ENCODE measurements around the gene SMOC1. TPM values are rescaled to one million over a fixed set of nuclear protein-coding genes. Genes with fewer than 3 reads are reported as not detected.

The SMOC1 gene
- total and polyA plus RNA-seq, 7 donors, result 3.2 to 10.6 (median 6.2) TPM

GRCh38 chr14:69948351-69948750, 69.1 kb downstream of the SMOC1 start:
- H3K4me3 ChIP-seq, result no peak overlapping the region
- DNase-seq, result no peak
- H3K4me1 ChIP-seq, result peaks cover 11% of the 10 kb centered on the region
- H3K27me3 ChIP-seq (ENCODE audit: insufficient read depth in 3 of 3, low read length in 2 of 3), result peaks cover 0 to 3% (median 0%) of the 10 kb centered on the region in 3 donors
- H3K9me3 ChIP-seq, result peaks cover 10% of the 10 kb centered on the region
- intact Hi-C loops (cut with DNase I), result no loop called here
- no peak for ATAC-seq
- WGBS, 3 donors, result 46 to 54% (median 50%) methylated on average over 3 of the region's 3 CpGs
- H3K27ac ChIP-seq, result no peak overlapping the region
- no peak for TF ChIP-seq CTCF (IDR thresholded peaks at IDR 0.05)
- H3K36me3 ChIP-seq (ENCODE audit: insufficient read depth in 1 of 2, low read depth in 1 of 2), result no peaks in the 10 kb centered on the region

GRCh38 chr14:69951263-69951662, 72.0 kb downstream of the SMOC1 start:
- no peak overlapping the region for H3K4me3 ChIP-seq
- no peaks in the 10 kb centered on the region for H3K27me3 ChIP-seq (ENCODE audit: insufficient read depth in 3 of 3, low read length in 2 of 3)
- H3K4me1 ChIP-seq, result peaks cover 11% of the 10 kb centered on the region
- intact Hi-C loops (cut with DNase I), result no loop called here
- no peaks in the 10 kb centered on the region for H3K9me3 ChIP-seq
- H3K36me3 ChIP-seq (ENCODE audit: insufficient read depth in 1 of 2, low read depth in 1 of 2), result no peaks in the 10 kb centered on the region
- no peak for DNase-seq
- TF ChIP-seq CTCF (IDR thresholded peaks at IDR 0.05), result no peak
- WGBS, 3 donors, result 86 to 89% (median 88%) methylated on average over 3 of the region's 3 CpGs
- no peak overlapping the region for H3K27ac ChIP-seq
- no peak for ATAC-seq

- peaks cover 11% of the 10 kb centered on the region for H3K4me1 ChIP-seq
- H3K36me3 ChIP-seq (ENCODE audit: insufficient read depth in 1 of 2, low read depth in 1 of 2), result no peaks in the 10 kb centered on the region
- no peaks in the 10 kb centered on the region for H3K9me3 ChIP-seq
- ATAC-seq (no peak), DNase-seq (no peak)
- intact Hi-C loops (cut with DNase I), result no loop called here
- no peaks in the 10 kb centered on the region for H3K27me3 ChIP-seq (ENCODE audit: insufficient read depth in 3 of 3, low read length in 2 of 3)
- no peak overlapping the region for H3K4me3 ChIP-seq
- H3K27ac ChIP-seq, result no peak overlapping the region
- WGBS, 3 donors, result 89 to 96% (median 90%) methylated on average over 9 of the region's 9 CpGs
- TF ChIP-seq CTCF (IDR thresholded peaks at IDR 0.05), result no peak
Measured at GRCh38 chr14:69951935-69952334, 72.7 kb downstream of the SMOC1 start.

GRCh38 chr14:69953266-69953915, 74.2 kb downstream of the SMOC1 start:
- Histone ChIP-seq H3K27me3 (ENCODE audit: insufficient read depth in 3 of 3, low read length in 2 of 3) (no peaks in the 10 kb centered on the region), H3K36me3 (ENCODE audit: insufficient read depth in 1 of 2, low read depth in 1 of 2) (no peaks in the 10 kb centered on the region), H3K27ac (peak overlapping the region; percentile 56), H3K9me3 (no peaks in the 10 kb centered on the region), H3K4me1 (peaks cover 11% of the 10 kb centered on the region), H3K4me3 (peak overlapping the region; percentile 8)
- intact Hi-C loops (cut with DNase I), result no loop called here
- no peak for TF ChIP-seq CTCF (IDR thresholded peaks at IDR 0.05)
- 27 to 35% (median 30%) methylated on average over 16 of the region's 16 CpGs for WGBS, 3 donors
- ATAC-seq (peak in 3 of 4 donors; percentile 59 to 88 (median 64)), DNase-seq (peak in 1 of 2 donors; percentile 59)

All from psoas muscle (tissue), 8 donors.